ENCODE measurements around the gene RPS21.
"Not testable (repeated sequence)": the region's sequence is repeated elsewhere in the genome, so short reads cannot be mapped to it uniquely, and the experiment has no call there.

The RPS21 gene

DNA sequence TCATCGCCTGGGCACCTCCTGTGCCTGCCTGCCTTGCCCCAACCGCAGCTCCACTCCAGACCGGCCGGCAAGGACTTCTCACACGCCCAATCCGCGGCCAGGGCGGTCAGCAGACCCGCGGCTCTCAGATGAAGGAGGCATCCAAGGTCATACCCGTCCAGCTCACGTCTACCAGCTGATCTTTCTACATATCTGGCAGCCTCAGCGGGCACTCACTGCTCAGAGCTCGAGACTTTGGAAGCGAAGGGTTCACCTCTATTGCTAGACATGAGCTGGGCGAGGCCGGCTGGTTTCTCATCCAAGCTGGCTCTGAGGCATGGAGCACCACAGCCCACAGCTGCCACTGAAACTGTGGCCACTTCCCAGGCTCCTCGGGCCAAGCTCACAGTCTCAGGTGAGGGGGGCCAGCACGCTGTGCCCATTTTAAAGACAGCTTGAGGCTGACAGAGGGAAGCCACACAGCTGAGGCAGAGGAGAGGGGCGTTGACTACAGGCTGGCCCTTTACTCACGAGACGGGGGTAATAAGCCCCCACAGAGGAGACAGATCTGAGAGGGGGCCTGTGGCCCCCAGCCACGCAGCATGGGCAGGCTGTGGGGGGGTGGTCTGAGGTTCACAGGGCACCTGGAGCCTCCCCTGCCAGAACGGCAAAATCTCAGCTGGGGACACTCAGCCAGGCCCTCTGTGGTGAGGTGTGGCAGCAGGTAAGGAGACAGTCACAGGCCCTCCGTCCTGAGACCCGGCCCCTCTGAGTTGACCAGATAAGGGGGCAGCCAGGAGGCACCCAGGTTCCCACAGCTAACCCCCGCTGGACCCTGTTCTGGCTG is 21.8 kb upstream of the RPS21 start:
- no peak for DNase-seq (ENCODE audit: low read depth in 2 of 2, low spot score in 1 of 2)

DNA sequence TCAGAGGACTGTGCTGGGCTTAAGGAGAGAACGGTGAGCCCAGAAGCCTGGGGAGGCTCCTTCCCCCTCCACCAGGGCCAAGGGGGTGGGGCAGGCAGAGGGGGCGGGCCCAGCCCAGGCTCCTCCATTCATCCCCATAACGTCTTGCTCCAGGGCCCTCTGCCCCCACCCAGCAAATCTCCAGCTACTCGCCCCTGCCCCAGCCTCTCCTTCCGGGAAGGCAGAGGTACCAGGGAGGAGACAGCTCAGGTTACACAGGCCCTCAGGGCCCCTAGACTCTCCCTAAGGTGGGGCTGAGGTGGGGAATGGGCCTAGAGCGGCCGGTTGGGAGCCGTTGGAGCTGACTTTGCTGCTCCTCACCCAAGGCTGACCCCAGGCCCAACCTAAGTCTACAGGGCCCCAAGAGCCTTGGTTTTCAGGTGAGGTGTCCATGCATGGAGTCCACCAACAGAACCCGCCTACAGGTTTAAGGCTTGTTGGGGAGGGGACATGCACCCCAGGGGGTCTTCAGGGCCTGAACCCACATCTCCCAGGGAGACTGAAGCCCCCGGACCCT is 21.0 kb upstream of the RPS21 start:
- DNase-seq (ENCODE audit: low read depth in 2 of 2, low spot score in 1 of 2), result no peak

DNA sequence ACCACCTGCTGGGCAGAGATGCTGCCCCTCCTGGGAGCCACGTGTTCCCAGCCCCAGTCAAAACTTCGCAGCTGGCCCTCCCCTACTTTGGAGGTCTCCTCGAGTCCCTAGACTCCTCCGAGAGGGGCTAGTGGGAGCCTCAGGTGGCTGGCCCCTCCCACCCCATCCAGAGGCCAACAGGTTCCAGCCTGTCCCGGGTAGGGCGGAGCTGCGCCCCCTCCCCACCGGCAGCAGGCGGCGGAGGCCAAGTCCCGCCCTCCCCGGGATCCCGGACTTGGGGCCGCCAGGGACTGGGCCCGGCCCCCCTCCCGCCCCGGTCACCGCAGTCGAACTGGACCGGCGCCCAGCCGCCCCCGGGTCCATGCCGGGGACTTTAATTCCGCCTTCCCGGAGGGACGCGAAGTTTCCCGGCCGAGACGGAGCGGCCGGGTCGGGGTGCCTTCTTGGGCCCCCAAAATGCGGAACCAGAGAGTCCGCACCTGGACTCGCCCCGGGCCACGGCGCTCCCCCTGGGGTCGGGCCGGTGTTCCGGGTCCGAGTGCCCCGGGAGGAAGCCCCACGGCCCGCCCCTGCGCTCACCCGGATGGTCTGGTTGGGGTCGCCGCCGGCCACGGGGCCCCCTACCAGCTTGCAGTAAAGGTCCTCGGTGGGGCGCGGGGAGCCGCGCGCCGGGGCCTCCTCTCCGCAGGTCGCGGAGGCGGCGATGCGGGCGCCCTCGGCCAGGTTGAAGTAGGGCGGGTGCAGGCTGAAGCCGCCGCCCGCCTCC is 20.4 kb upstream of the RPS21 start:
- DNase-seq (ENCODE audit: low read depth in 2 of 2, low spot score in 1 of 2), result no peak

DNA sequence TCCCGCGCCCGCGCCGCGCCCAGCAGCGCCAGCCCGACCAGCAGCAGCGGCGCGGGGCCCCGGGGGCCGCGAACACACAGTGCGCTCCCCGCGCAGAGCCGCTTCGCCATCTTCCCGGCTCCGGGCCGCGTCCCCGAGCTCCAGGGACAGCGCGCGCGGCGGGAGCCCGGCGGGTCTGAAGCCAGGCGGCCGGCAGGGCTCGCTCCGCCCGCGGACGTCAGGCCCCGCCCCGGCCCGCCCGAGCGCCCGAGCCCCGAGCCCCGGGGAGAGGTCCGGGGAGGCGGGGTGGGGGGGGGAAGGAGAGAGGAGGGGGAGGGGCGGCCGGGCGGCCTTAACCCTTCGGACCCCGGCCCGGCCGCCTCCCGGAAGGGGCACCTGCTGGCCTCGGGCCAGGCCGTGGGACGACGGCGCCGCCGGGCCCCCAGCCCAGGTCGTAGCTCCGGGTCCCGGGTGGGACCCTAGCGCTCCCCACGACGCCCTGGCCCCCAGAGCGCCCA is 19.7 kb upstream of the RPS21 start, which contains the start of gene LAMA5:
LAMA5 (minus strand) TSS at position 177 of the 497 bp plus-strand sequence; CDS start at position 110, 67 bp downstream.
- DNase-seq (ENCODE audit: low read depth in 2 of 2, low spot score in 1 of 2), result no peak

DNA sequence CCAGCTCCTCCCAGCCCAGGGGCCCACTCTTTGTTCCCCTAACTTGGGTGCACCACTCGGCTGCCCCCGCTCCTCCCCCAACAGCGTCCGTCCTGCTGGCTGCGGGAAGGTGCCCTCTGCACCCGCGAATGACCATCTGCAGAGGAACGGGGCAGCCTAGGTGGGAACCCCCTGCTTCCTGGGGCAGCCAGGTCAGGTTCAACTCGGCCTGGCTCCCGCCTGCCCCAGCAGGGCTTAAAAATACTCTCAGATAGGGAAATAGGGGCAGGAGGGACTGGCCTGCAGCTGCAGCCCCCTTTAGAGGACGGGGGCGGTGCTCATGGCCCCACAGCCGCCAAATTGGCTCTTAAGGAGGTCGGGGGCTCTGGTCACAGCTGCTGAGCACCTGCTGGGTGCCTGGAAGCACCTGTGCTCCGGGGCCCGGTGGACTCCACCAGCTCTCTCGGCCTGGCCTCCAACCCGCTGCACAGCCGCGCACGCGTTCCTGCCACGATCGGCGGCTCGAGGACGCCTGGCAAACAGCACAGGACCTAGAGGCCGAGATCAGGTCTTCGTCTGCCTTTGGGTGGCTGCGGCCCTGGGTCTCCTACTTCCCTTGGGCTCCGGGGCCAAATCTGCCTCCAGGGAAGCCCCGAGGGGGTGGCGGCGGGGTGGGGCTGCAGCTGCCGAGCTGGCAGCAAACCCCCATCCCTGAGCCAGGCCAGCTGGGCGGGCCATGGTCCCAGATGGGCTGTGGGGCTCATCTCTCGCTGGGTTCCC is 19.1 kb upstream of the RPS21 start:
- DNase-seq (ENCODE audit: low read depth in 2 of 2, low spot score in 1 of 2), result no peak

DNA sequence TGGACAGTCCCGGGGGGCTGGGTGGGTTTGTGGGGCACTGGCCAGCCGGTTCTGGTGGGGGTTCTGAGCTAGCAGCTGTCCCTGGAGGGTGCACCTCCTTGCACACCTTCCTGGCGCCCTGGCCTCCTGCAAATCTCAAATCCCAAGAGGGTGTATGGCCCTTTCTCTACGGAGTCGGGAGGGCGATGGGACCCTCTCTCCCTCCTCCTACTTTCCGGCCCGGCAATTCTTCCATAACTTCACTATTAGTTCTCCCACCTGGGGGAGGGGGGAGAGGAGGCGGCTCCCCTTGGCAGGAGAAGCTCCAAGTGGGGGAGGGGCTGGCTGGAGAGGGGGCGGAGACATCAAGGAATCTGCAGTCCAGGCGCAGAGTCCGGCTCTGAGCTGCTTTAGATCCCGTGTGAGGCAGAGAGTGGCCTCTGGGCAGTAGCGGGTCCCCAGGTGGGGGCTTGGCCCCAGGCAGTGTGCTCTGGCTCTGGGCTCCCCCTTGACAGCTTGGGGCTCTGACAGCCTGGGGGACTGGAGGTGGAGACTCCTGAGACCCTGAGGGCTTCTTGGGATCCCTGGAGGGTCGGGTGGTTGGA is 18.4 kb upstream of the RPS21 start:
- no peak for DNase-seq (ENCODE audit: low read depth in 2 of 2, low spot score in 1 of 2)

DNA sequence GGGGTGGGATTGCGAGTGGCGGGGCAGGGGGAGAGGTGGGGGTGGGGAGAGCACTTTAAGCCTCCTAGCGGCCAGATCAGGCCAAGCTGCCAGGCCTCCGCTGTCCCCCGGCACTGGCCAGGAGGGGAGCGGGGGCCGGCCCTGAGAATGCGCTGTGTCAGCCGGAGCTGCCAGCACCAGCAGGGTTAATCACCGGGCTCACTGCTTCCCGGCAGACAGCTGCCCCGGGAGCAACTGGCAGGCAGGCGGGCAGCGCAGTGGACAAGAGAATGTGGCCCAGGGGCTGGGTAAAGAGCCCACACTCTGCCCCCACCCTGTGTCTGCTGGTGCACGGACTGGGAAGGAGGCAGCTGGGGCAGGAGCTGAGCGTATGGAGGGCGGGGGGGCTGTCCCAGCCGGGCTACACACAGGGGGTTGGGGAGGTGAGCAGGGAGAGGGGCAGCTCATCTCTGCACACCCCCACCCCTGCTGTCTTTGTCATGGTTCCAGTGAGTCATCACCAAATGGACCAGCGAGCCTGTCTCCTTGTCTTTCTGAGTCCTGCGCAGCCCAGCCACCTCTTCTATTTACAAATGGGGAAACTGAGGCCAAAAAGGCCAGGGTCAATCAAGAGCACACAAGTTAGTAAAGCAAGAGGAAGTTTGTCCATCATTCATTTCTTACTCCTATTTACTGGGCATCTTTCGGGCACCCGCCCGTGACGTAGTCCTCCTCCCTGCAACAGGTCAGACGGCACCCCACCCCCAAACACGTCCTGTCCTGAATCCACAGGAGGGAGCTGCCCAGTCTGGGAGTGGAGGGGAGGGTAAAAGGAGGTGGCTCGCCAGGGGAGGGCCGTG is 17.7 kb upstream of the RPS21 start:
- DNase-seq (ENCODE audit: low read depth in 2 of 2, low spot score in 1 of 2), result no peak

DNA sequence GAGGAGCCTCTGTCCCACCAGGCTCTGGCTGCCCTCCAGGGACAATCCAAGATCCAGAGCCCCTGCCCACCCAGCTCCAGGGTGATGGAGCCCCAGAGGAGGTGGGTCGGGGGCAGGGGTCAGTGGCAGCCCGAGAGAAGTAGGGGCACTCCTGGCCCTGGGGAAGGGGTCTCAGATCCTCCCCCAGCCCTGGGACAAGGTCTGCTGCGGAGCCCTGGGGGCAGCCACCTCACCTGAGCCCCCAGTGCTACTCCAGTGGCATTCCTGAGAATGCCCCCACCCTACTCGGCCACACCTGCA is 17.1 kb upstream of the RPS21 start:
- DNase-seq (ENCODE audit: low read depth in 2 of 2, low spot score in 1 of 2), result no peak

DNA sequence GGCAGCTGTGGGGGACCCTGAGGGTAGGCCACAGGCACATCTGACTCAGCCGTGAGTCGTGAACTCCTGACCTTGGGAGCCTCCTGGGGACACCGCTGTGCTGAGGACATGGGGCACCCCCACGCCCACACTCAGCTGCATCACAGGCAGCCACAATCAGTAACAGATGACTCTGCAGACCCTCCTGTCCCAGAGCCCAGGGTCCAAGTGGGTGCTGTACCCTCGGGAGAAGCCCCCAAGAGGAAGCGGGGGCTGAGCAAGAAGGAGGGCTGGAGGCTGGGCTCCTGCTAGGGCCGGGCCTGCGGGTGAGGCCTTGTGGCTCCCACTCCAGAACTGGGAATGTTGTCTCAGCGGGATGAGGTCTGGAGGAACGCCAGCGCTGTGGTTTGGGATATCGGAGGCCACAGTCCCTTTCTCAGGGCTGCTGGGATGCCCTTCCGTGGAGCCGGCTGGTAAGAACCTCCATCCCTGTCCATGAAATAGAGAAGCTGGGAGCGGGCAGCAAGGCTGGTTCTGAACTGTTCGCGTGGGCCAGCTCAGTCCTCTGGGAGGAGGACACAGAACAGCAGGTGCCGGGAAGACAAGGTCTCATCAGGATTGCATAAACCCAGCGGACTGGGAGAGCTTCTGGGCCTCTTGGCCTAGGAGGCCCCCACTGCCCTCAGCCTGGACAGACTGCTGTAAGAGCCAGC is 16.6 kb upstream of the RPS21 start:
- DNase-seq (ENCODE audit: low read depth in 2 of 2, low spot score in 1 of 2), result peak in 1 of 2 donors; percentile 13

DNA sequence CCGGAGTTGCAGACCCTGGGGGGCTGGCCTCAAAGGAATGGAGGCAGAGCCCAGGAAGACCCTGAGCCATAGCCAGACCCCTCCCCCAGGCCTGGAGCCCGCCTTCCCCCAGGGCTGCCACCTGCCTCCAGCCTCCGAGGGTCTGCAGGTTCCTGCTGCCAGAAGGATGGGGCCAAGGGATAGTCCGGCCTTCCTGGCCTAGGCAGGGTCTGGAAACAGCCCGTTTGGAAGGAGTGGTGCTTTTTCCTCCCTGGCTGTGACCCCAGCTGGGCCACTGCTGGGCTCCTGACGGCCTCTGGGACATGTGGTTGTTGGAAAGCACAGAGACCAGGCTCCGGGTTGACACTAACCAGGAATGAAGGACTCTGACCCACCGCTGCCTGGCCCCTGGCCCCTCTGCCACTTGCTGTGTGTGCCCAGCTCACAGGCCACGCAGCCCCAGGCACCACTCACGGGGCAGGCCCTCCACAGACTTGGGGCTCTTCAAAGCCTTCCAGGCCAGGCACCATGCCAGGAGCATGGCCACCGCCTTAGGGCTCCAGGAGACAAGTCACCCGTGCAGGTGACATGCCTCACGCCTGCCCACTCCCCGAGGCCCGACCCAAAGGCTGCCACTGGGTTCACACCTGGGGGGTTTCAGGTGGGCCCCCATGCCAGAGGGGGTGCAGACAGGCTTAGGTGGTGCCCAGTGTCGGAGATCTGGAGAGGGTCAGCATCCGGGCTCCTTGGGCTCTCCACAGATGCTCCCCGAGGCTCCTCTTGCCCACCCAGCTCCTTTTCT is 15.9 kb upstream of the RPS21 start:
- DNase-seq (ENCODE audit: low read depth in 2 of 2, low spot score in 1 of 2), result no peak

DNA sequence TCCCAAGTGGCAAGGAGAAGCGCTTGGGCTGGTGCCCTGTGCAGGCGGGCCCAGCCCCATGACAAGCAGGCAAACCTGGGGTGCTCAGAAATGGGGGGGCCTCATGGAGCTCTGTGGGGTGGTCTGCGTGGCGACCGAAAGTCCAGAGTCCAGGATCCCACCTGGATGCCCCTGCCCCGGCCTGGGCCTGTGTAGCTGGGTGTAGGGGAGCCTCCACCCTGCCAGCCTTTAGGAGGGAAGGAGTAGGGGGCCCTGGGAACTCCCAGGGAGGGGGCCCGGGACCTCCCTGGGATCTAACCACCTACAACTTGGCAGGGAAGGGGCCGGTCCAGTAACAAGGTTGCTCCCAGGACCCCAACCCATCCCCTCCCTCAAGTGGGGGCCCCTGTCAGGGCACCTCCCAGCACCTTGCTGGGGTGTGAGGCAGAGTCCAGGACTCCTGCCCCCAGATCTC is 15.3 kb upstream of the RPS21 start:
- no peak for DNase-seq (ENCODE audit: low read depth in 2 of 2, low spot score in 1 of 2)

DNA sequence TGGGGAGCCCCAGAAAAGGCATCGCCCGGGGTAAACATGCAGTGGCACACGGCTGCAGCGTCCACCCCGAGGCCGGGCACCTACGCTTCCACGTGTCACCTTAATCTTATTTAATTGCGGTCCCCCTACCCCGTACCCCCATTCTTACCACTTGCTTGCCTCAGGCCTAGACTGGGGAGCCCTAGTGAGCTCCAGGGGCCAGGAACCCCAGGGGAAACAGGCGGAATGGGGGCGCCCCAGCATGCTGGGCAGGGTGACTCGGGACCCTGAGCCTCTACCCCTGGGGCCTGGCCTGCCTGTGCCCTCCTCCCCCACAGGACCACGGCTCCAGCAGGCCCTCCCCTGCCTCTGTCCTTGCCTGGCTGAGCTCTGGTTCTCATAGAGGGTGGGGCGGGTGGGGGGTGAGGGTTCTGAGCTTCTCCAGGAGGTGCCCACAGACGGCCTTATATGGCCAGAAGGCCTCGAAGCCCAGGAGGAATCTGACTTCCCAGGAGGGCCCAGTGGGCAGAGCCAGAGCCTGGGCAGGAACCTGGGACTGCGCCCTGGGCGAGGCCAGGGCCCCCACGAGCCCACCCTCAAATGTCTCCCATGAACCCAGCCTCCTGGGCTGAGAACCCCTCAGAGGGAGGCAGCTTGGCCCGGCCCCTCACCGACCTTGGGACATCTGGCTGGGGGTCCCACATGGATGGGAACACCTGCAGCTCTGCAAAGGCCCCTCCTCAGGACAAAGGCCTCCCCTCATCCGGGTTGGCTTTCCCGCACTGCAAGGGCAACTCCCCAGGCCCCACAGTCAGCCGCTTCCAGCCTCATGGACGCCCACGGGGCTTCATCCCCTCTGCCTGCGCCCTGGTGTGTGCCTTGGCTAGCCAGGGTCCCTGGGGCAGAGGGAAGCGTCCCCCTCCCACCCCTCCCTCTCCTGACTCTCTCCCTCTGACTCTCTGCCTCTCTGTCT is 14.6 kb upstream of the RPS21 start:
- DNase-seq (ENCODE audit: low read depth in 2 of 2, low spot score in 1 of 2), result no peak

DNA sequence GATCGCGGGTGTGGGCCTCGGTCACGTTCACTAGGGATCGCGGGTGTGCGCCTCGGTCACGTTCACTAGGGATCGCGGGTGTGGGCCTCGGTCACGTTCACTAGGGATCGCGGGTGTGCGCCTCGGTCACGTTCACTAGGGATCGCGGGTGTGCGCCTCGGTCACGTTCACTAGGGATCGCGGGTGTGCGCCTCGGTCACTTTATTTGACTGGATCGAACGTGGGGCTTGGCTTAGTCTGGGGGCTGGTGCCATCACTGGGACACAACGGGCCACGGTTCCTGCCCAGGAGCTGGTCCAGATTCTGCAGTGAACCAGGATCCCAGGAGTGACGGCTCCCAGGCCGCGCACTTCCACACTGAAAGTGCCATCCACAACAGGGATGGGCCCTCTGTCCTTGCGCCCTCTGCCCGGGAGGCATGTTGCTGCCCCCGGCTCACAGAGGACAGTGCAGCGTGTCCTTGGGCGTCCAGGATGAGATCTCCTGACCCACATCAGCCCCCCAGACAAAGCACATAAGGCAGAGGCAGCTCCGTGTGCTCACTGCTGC is 13.2 kb upstream of the RPS21 start:
- not testable (repeated sequence) for DNase-seq (ENCODE audit: low read depth in 2 of 2, low spot score in 1 of 2)

DNA sequence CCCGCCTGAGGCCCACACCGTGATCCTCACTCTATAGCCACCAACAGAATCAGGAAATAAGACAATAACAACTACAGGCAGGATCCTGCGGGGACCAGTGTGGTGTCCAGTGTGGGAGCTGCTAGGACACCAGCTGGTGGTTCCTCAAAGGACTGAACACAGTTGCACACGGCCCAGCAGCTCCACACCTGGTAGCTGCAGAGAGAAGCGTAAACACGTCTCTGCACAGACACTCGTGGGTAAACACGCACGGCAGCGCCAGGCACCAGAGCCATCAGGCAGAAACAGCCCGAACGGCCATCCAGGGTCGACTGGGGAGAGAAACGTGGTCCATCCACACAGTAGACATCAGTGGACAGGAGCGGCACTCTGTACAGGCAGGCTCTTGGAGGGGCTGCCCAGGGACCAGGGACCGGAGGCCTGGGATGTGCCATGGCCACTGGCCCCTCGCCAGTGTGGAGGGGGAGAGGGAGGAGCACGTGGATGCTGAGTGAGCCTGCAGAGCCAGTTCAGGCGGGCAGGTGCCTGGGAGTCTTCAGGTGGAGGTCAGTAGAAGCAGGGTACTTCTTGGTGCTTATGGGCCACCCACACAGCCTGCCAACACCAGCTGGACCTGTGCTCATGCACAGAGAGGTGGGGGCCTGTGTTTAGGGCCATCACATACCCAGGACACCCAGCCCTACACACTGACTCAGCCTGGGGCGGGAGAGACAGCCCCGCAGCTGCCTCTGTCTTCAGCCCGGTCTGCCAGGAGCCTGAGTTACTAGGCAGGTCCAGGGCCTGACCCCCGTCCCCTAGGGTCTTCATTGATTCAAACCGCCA is 12.4 kb upstream of the RPS21 start:
- DNase-seq (ENCODE audit: low read depth in 2 of 2, low spot score in 1 of 2), result no peak

DNA sequence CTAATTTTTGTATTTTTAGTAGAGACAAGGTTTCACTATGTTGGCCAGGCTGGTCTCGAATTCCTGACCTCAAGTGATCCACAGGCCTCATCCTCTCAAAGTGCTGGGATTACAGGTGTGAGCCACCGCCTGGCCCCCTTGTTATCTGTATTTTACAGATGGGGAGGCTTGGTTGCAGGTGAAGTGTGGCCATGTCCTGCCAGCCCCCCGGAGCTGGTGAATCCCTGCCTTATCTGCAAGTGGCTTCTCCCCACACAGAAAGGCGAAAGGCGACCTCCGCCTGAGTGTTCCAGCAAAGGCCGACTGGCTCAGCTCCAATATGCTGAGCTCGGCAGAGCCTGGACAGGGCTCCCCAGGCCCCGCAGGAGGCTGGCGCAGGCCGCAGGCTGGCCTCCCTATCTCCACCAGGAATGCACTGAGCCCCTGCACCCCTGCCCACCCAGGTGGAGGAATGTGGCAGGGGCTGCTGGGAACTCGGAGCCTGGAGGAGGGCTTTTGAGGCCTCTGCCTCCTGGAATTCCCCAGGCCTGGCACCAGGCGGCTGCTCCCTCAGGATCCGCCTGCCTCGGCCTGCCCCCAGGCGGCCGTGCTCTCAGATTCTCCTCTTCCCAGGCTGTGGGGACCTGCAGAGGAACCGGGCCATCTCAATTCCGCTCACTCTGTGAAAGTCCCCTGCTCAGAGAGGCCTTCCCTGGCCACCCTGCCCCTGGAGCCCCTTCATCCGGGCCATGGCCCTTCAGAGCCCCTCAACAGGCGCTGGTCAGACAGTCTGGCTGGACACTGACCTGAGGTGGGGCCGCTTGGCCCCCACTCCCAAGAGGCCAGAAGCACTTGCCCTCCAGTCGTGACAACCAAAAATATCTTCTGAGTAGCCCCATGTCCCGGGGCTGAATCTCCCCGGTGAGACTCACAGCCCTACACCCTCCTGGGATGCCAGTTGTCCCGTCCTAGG is 10.5 kb upstream of the RPS21 start:
- DNase-seq (ENCODE audit: low read depth in 2 of 2, low spot score in 1 of 2), result no peak

All from stimulated activated CD8-positive, alpha-beta memory T cell treated with anti-CD3 and anti-CD28 coated beads, Interleukin-4, amount 100 ng/mL, for 4 hours (primary cell).